Immature natural killer cell (primary cell): ENCODE data around the gene AUH. TPM values are rescaled to one million over a fixed set of nuclear protein-coding genes. Genes with fewer than 3 reads are reported as not detected.

ENCODE experiments used
- DNase-seq, 3 donors: peaks; one replicate each; pipeline ENCODE4 v3.0.0; 2022; ENCODE audit warnings: mixed read lengths in 1 of 3
- H3K27ac Mint-ChIP-seq, 6 donors: one replicate each; pipeline ENCODE4 v1.8.0; 2020; ENCODE audit warnings: mixed read lengths in 6 of 6, mild to moderate bottlenecking in 5 of 6, inconsistent platforms in 4 of 6, moderate library complexity in 3 of 6
- H3K27me3 Mint-ChIP-seq, 3 donors: one replicate each; pipeline ENCODE4 v1.8.0; 2020 to 2021; ENCODE audit warnings: low read depth in 3 of 3, mild to moderate bottlenecking in 3 of 3, mixed read lengths in 3 of 3, moderate library complexity in 3 of 3, inconsistent platforms in 1 of 3
- H3K36me3 Mint-ChIP-seq, 3 donors: one replicate each; pipeline ENCODE4 v1.8.0; 2020; ENCODE audit warnings: mixed read lengths in 3 of 3, inconsistent platforms in 2 of 3, mild to moderate bottlenecking in 2 of 3
- H3K4me1 Mint-ChIP-seq, 2 donors: one replicate each; pipeline ENCODE4 v1.8.0; 2020; ENCODE audit warnings: inconsistent platforms in 2 of 2, mild to moderate bottlenecking in 2 of 2, mixed read lengths in 2 of 2, moderate library complexity in 1 of 2
- H3K4me3 Mint-ChIP-seq, 5 donors: one replicate each; pipeline ENCODE4 v1.8.0; 2020; ENCODE audit warnings: mild to moderate bottlenecking in 5 of 5, mixed read lengths in 5 of 5, inconsistent platforms in 3 of 5, moderate library complexity in 3 of 5
- H3K9me3 Mint-ChIP-seq, 6 donors: one replicate each; pipeline ENCODE4 v1.8.0; 2020; ENCODE audit warnings: mild to moderate bottlenecking in 6 of 6, mixed read lengths in 6 of 6, inconsistent platforms in 4 of 6, moderate library complexity in 3 of 6
- polyA plus RNA-seq, 3 donors: library from polyadenylated mRNA; unstranded; fragments of 300-500 nt; fragmentation: Illumina TruSeq; gene quantifications; one replicate each; pipeline ENCODE4 v1.2.3, GENCODE V29; 2021

The AUH gene
- polyA plus RNA-seq, 3 donors from 2014 or later = 16.9 to 23.2 (median 18.2) TPM

DNA sequence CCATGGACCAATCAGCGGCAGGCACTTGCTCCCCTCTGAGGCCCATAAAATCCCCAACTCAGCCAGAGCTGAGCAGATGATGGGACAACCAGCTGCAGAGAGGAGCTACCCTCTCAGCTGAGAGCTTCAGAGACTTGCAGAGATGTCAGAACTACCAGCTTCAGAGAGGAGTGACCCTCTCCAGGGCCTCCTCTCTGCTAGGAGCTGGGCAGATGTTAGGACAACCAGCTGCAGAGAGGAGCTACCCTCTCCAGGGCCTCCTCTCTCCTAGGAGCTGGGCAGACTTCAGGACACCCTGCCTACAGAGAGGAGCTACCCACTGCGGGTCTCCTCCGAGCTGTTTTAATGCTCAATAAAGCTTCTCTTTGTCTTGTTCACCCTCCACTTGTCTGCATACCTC lies 3.0 kb upstream of the AUH start:
- Mint-ChIP-seq H3K27ac (no peak overlapping the region), H3K4me1 (peaks cover 21 to 22% of the 10 kb centered on the region in 2 donors), H3K4me3 (peak overlapping the region in 1 of 5 donors; percentile 34), H3K36me3 (no peaks in the 10 kb centered on the region), H3K27me3 (peaks cover 2 to 9% (median 3%) of the 10 kb centered on the region in 3 donors), H3K9me3 (no peaks in the 10 kb centered on the region)
- DNase-seq = no peak

DNA sequence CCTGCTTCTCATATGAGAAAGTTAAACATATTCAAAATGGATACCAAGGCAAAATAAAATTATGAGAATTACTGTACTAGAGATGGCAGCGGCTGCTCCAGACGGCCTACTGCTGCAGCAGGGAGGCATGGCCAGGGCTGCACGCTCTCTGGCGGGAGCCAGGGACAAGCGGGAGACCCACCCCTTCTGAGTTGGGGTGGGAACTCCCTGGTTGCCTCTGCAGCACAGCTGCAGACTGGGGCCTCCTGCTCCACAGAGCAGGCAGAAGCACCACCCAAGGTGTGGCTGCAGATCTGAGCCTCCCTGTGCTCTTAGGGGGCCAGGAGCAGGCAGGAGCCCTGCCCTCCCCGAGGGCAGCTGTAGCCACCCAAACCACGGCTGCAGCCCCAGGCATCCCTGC lies 2.3 kb upstream of the AUH start:
- no peak for DNase-seq
- Mint-ChIP-seq H3K9me3 (no peaks in the 10 kb centered on the region), H3K36me3 (no peaks in the 10 kb centered on the region), H3K4me1 (peaks cover 28 to 29% of the 10 kb centered on the region in 2 donors), H3K4me3 (peak overlapping the region in 1 of 5 donors; percentile 2), H3K27ac (no peak overlapping the region), H3K27me3 (peaks cover 2 to 9% (median 3%) of the 10 kb centered on the region in 3 donors)

GRCh38 chr9:91362051-91362611 lies 413 bp upstream of the AUH start:
- Mint-ChIP-seq H3K4me3 (peak overlapping the region; percentile 84 to 97 (median 86)), H3K4me1 (peaks cover 38 to 48% of the 10 kb centered on the region in 2 donors), H3K27me3 (peaks cover 2 to 9% (median 3%) of the 10 kb centered on the region in 3 donors), H3K9me3 (no peaks in the 10 kb centered on the region), H3K36me3 (no peaks in the 10 kb centered on the region), H3K27ac (peak overlapping the region; percentile 49 to 90 (median 84))
- DNase-seq = no peak

DNA sequence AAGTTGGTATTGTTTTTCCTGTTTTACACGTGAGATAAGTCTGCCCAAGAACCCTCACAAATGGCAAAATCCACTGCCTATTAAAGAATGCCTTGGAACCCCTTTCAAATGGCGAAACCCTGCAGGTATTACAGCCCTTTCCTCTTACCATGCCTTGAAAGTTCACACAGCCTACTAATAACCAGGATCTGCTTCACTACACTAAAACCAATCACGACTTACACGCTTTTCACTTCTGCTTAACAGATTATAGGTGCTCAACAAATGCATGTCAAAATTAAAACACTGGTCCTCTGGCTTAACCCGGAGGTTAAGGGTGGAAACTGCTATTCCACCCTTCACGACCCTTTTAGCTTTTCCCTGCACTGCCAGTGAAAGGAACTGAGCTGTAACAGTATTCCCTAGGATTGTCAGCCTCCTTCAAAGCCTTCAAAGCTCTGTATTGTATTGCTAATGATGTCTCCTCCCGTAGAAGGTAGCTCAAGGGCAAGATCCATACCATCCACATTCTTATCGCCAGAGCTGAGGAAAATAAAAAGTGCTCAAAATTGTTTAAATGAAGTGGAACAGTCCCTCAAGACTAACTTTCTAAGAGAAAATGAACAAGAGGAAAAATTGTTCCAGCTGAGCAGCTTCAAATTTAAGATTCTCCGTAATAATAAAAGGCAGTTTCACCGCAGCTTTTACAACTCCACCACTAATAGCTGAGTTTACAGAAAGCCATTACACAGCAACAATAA lies 997 bp downstream of the AUH start:
- Mint-ChIP-seq H3K9me3 (no peaks in the 10 kb centered on the region), H3K27me3 (peaks cover 2 to 9% (median 3%) of the 10 kb centered on the region in 3 donors), H3K27ac (peak overlapping the region; percentile 90 to 97 (median 96)), H3K4me1 (peaks cover 42 to 61% of the 10 kb centered on the region in 2 donors), H3K4me3 (peak overlapping the region; percentile 96 to 99 (median 97)), H3K36me3 (peaks cover 0 to 5% (median 2%) of the 10 kb centered on the region in 3 donors)
- DNase-seq = no peak

GRCh38 chr9:91359734-91360470 lies 1.8 kb downstream of the AUH start:
- Mint-ChIP-seq H3K4me3 (peak overlapping the region; percentile 96 to 99 (median 97)), H3K27me3 (peaks cover under 1 to 9% (median 3%) of the 10 kb centered on the region in 3 donors), H3K9me3 (no peaks in the 10 kb centered on the region), H3K27ac (peak overlapping the region in 5 of 6 donors; percentile 26 to 97 (median 90)), H3K36me3 (peaks cover 0 to 5% (median 5%) of the 10 kb centered on the region in 3 donors), H3K4me1 (peaks cover 42 to 62% of the 10 kb centered on the region in 2 donors)
- no peak for DNase-seq

GRCh38 chr9:91359083-91359482 lies 2.6 kb downstream of the AUH start:
- no peak overlapping the region for H3K27ac Mint-ChIP-seq
- no peak overlapping the region for H3K4me3 Mint-ChIP-seq
- H3K36me3 Mint-ChIP-seq = peaks cover 5 to 11% (median 9%) of the 10 kb centered on the region in 3 donors
- H3K27me3 Mint-ChIP-seq = peaks cover 0 to 9% (median 3%) of the 10 kb centered on the region in 3 donors
- no peak for DNase-seq
- no peaks in the 10 kb centered on the region for H3K9me3 Mint-ChIP-seq
- H3K4me1 Mint-ChIP-seq = peaks cover 42 to 68% of the 10 kb centered on the region in 2 donors

DNA sequence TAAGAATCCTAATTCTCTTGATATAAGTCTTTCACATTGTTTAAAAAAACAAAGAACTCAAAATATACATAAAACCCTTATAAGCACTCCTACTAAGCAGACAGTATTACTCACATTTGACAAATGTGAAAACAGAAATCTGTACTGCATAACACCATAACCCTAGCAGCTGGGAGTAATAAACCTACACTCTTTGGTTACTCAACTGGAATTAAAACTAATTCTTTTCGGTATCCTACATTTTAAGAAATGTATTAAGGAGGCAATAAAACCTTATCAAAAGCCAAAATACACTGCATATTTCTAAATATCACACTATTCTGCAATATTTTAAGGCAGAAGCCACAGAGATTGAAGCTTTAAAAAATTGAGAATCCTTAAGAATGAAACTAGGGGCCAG lies 6.8 kb downstream of the AUH start:
- no peaks in the 10 kb centered on the region for H3K9me3 Mint-ChIP-seq
- H3K36me3 Mint-ChIP-seq = peaks cover 5 to 23% (median 12%) of the 10 kb centered on the region in 3 donors
- H3K4me1 Mint-ChIP-seq = peaks cover 21 to 49% of the 10 kb centered on the region in 2 donors
- H3K27ac Mint-ChIP-seq = no peak overlapping the region
- H3K27me3 Mint-ChIP-seq = peaks cover 0 to 5% (median 0%) of the 10 kb centered on the region in 3 donors
- no peak overlapping the region for H3K4me3 Mint-ChIP-seq
- no peak for DNase-seq

DNA sequence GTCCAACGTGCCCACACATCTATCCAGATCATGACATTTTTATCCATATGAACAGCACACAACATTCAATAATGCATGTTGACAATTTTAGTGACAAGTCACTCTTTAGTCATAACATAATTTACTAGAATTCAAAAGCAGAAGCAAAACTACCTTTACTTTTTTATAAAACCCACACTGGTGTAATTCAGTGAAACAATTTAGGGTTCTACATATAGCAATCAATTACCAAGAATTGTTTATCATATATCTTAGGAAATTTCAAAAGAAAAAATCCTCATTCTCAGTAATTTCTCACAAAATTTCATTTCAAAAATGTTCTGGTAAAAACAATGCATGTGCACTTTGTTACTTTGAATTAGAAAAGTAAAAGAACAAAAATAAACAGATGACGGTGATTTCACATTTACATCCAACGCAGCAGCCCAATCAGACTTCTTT lies 12.6 kb downstream of the AUH start:
- Mint-ChIP-seq H3K36me3 (peaks cover 9 to 24% (median 10%) of the 10 kb centered on the region in 3 donors), H3K4me3 (no peak overlapping the region), H3K9me3 (no peaks in the 10 kb centered on the region), H3K27me3 (peaks cover 0 to 5% (median 0%) of the 10 kb centered on the region in 3 donors), H3K27ac (peak overlapping the region in 2 of 6 donors; percentile 0 to 57), H3K4me1 (peaks cover 2 to 13% of the 10 kb centered on the region in 2 donors)
- DNase-seq = no peak

DNA sequence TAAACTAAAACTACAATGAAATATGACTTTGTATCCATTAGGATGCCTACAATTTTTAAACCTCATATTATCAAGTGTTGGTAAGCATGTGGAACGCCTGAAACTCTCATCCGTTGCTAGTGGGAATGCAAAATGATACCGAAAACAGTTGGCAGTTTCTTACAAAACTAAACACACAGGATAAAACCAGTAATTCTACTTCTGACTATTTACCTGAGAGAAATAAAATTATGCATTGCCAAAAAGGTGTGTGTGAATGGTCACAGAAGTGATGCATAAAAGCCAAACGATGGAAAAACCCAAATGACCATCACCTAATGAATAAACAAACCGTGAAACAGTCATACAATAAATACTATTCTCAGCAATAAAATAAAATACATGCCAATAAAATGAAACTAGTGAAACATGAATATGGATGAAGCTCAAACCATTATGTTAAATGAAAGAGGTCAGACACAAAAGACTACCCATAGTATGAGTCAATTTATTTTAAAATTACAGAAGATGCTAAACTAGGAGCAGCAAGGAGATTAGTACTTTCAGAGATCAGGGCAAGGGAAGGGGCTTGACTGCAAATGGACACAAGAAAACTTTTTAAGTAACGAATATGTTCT lies 13.4 kb downstream of the AUH start:
- H3K27me3 Mint-ChIP-seq = peaks cover 0 to 5% (median 0%) of the 10 kb centered on the region in 3 donors
- no peak overlapping the region for H3K4me3 Mint-ChIP-seq
- H3K27ac Mint-ChIP-seq = peak overlapping the region in 1 of 6 donors; percentile 52
- H3K4me1 Mint-ChIP-seq = peaks cover 2 to 13% of the 10 kb centered on the region in 2 donors
- peaks cover 9 to 29% (median 13%) of the 10 kb centered on the region in 3 donors for H3K36me3 Mint-ChIP-seq
- no peak for DNase-seq
- H3K9me3 Mint-ChIP-seq = no peaks in the 10 kb centered on the region

DNA sequence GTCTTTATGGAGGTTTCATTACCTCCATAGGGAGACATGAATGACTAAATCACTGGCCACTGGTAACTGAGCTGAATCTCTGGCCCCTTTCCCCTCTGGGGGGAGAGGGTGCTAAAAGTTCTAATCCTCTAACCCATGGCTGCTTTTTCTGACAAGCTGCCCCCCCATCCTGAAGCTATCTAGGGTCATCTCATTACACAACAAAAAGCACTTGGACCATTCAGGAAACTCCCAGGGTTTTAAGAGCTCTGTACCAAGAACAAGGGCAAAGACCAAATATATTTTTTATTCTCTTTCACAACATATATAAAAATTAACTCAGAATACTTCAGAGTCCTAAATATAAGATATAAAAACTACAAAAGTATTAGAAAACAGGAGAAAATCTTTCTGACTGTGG lies 14.3 kb downstream of the AUH start:
- no peaks in the 10 kb centered on the region for H3K9me3 Mint-ChIP-seq
- H3K4me3 Mint-ChIP-seq = no peak overlapping the region
- H3K27me3 Mint-ChIP-seq = peaks cover 0 to 3% (median 0%) of the 10 kb centered on the region in 3 donors
- peaks cover 15 to 33% (median 15%) of the 10 kb centered on the region in 3 donors for H3K36me3 Mint-ChIP-seq
- H3K4me1 Mint-ChIP-seq = peaks cover 2 to 22% of the 10 kb centered on the region in 2 donors
- DNase-seq = no peak
- no peak overlapping the region for H3K27ac Mint-ChIP-seq

DNA sequence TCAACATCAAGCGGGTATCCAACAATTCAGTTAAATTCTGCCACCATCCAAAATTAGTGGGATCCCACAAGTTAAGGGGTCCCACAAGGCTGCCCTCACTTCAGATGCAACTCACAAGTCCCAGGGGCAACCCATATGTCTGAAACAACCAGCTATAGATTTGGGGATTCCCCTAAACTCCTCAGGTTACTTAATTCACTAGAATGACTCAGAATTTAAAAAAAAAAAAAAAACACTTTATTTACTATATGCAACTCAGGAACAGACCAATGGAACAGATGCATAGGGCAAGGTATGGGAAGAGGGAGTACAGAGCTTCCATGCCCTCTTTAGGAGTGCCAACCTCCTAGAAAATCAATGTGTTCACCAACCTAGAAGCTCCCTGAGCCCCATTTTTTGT lies 15.1 kb downstream of the AUH start:
- H3K4me3 Mint-ChIP-seq = no peak overlapping the region
- peaks cover 21 to 40% (median 22%) of the 10 kb centered on the region in 3 donors for H3K36me3 Mint-ChIP-seq
- H3K4me1 Mint-ChIP-seq = peaks cover 5 to 30% of the 10 kb centered on the region in 2 donors
- DNase-seq = no peak
- H3K27me3 Mint-ChIP-seq = peaks cover 0 to 3% (median 0%) of the 10 kb centered on the region in 3 donors
- no peak overlapping the region for H3K27ac Mint-ChIP-seq
- no peaks in the 10 kb centered on the region for H3K9me3 Mint-ChIP-seq

- H3K27me3 Mint-ChIP-seq = peaks cover 0 to 3% (median 0%) of the 10 kb centered on the region in 3 donors
- DNase-seq = no peak
- H3K36me3 Mint-ChIP-seq = peaks cover 25 to 41% (median 27%) of the 10 kb centered on the region in 3 donors
- no peak overlapping the region for H3K27ac Mint-ChIP-seq
- H3K4me1 Mint-ChIP-seq = peaks cover 12 to 36% of the 10 kb centered on the region in 2 donors
- no peak overlapping the region for H3K4me3 Mint-ChIP-seq
- no peaks in the 10 kb centered on the region for H3K9me3 Mint-ChIP-seq
These were observed 15.7 kb downstream of the AUH start for GRCh38 chr9:91345978-91346377.

DNA sequence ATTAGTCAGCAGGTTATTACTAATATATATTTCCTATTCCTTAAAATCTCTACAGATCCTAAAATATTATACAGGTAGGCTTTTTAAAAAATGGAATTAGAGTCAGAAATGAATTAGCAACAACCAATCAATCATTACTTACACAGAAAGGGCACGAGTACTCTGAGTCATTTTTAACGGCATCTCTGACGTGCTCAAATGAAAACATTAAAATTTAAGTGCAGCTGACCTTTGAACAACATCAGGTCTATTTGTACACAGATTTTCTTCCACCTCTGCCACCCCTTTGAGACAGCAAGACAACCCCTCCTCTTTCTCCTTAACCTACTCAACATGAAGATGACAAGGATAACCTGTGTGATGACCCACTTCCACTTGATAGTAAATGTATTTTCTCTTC lies 19.1 kb downstream of the AUH start:
- peak overlapping the region in 2 of 6 donors; percentile 36 to 47 for H3K27ac Mint-ChIP-seq
- H3K4me3 Mint-ChIP-seq = no peak overlapping the region
- H3K36me3 Mint-ChIP-seq = peaks cover 24 to 41% (median 24%) of the 10 kb centered on the region in 3 donors
- H3K4me1 Mint-ChIP-seq = peaks cover 40 to 57% of the 10 kb centered on the region in 2 donors
- DNase-seq = no peak
- H3K27me3 Mint-ChIP-seq = no peaks in the 10 kb centered on the region
- H3K9me3 Mint-ChIP-seq = no peaks in the 10 kb centered on the region
